Kidney epithelial cell (primary cell): ENCODE measurements around the gene TTC4. TPM values are rescaled to one million over a fixed set of nuclear protein-coding genes. Genes with fewer than 3 reads are reported as not detected.

ENCODE experiments used
- DNase-seq: peaks from one replicate; pipeline ENCODE4 v3.0.0-alpha.2; 2010; ENCODE audit warnings: low read depth
- H3K27me3 ChIP-seq: 2 replicates; pipeline ENCODE4 v1.6.0; 2011; ENCODE audit warnings: low read length; ENCODE audit not compliant: control insufficient read depth, insufficient read depth
- H3K36me3 ChIP-seq: 2 replicates; pipeline ENCODE4 v1.5.1; 2011; ENCODE audit warnings: low read length; ENCODE audit not compliant: control insufficient read depth, insufficient read depth
- H3K4me3 ChIP-seq: 2 replicates; pipeline ENCODE4 v1.5.1; 2011; ENCODE audit warnings: low read depth, mild to moderate bottlenecking, control low read depth, low read length
- CTCF ChIP-seq: IDR thresholded peaks from 2 replicates; pipeline ENCODE4 v1.5.1; 2011; ENCODE audit warnings: mild to moderate bottlenecking, moderate library complexity, low read length, control low read depth, inconsistent platforms; ENCODE audit not compliant: insufficient read depth, poor library complexity, severe bottlenecking
- total RNA-seq: library from RNA; depleted of rRNA; stranded (reverse); fragments of >200 nt; gene quantifications from 2 replicates; pipeline ENCODE4 v1.2.3, GENCODE V29; 2015

The TTC4 gene
- total RNA-seq, 1 donor from 2014 or later: 30.8 TPM

- DNase-seq: no peak
- Histone ChIP-seq H3K36me3 (no peaks in the 10 kb centered on the region), H3K27me3 (peaks cover 9% of the 10 kb centered on the region), H3K4me3 (no peak overlapping the region)
- no peak for TF ChIP-seq CTCF
These were observed 30.2 kb upstream of the TTC4 start for GRCh38 chr1:54685335-54685905.

- DNase-seq: no peak
- Histone ChIP-seq H3K36me3 (no peaks in the 10 kb centered on the region), H3K4me3 (no peak overlapping the region), H3K27me3 (peaks cover 13% of the 10 kb centered on the region)
- TF ChIP-seq CTCF: no peak
These were observed 29.5 kb upstream of the TTC4 start for GRCh38 chr1:54686155-54686554.

DNA sequence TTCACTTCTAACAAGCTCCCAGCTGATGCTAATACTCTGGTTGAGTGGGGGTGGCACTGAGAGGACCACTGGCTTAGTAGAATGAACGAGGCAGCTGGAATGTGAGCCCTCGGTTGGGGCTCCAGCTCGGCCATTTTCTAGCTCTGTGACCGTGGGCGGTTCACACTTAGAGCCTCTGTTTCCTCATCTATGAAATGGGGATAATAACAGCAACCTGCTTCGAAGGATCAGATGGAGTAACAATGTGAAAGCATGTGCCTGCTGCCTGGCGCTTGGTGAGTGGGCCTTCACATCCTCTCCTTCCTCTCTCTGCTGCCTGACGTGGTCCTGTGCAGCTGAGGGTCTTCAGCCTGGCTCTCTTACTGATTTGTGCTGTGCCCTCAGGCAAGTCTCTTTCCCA, 20.9 kb upstream of the TTC4 start:
- Histone ChIP-seq H3K27me3 (peaks cover 8% of the 10 kb centered on the region), H3K4me3 (no peak overlapping the region), H3K36me3 (no peaks in the 10 kb centered on the region)
- no peak for TF ChIP-seq CTCF
- no peak for DNase-seq

DNA sequence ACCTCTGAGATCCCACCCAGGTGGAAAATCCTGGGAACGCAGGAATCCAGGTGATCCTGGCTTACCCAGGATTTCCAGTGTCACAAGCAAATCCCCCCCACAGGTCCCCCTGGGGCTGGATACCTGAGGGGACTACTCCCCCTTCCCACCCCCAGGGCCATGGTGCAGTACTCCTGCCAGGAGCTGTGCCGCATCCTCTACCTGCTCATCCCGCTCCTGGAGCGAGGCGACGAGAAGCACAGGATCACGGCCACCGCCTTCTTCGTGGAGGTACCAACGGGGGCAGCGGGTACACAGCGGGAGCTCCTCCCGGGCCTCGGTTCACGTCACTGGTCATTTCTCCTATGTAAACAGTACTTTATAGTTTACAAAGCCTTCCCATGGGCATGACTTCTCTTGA, 20.4 kb upstream of the TTC4 start:
- TF ChIP-seq CTCF: no peak
- H3K36me3 ChIP-seq: no peaks in the 10 kb centered on the region
- H3K4me3 ChIP-seq: no peak overlapping the region
- H3K27me3 ChIP-seq: peaks cover 8% of the 10 kb centered on the region
- DNase-seq: no peak

DNA sequence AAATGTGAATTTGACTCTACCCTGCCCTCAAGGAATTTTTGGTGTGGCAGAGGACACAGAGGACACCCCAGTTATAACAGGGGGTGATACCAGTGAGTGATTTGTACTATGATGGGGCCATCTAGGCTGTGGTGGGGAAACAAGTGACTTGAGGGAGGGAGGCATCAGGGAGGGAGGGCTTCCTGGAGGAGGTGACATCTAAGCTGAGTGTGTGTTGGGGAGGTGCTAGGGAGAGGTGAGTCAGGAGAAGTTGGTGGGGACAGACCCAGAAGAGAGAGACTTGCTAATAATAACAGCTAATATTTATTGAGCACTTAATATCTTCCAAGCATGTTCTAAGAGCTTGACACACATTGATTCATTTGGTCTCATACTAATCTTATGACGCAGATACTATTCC, 19.9 kb upstream of the TTC4 start:
- H3K4me3 ChIP-seq: no peak overlapping the region
- peaks cover 5% of the 10 kb centered on the region for H3K27me3 ChIP-seq
- H3K36me3 ChIP-seq: no peaks in the 10 kb centered on the region
- TF ChIP-seq CTCF: no peak
- no peak for DNase-seq

GRCh38 chr1:54696262-54696661, 19.4 kb upstream of the TTC4 start:
- H3K27me3 ChIP-seq: peaks cover 3% of the 10 kb centered on the region
- no peak for TF ChIP-seq CTCF
- H3K4me3 ChIP-seq: no peak overlapping the region
- no peaks in the 10 kb centered on the region for H3K36me3 ChIP-seq
- no peak for DNase-seq
